Tibial nerve (tissue), 4 donors: ENCODE results near the gene FKBP10. TPM values are rescaled to one million over a fixed set of nuclear protein-coding genes. Genes with fewer than 3 reads are reported as not detected.

ENCODE experiments used
- DNase-seq, 2 donors: peaks; one replicate each; pipeline ENCODE4 v3.0.0-alpha.2; 2019; ENCODE audit warnings: low spot score in 2 of 2
- H3K27ac ChIP-seq, 4 donors: fragments of 200-600 bp; sonication (generic) in 3 of 4; one replicate each; pipeline ENCODE4 v1.5.1; 2017 to 2019; ENCODE audit warnings: mild to moderate bottlenecking in 1 of 4
- H3K27me3 ChIP-seq, 2 donors: fragments of 200-600 bp; sonication (generic) in 1 of 2; one replicate each; pipeline versions ENCODE4 v1.5.1 to v1.6.0; 2017 to 2019
- H3K36me3 ChIP-seq, 3 donors: fragments of 200-600 bp; sonication (generic); one replicate each; pipeline ENCODE4 v1.5.1; 2018 to 2019
- H3K4me1 ChIP-seq, 4 donors: fragments of 200-600 bp; sonication (generic) in 3 of 4; one replicate each; pipeline ENCODE4 v1.5.1; 2017 to 2019
- H3K4me3 ChIP-seq, 4 donors: fragments of 200-600 bp; sonication (generic) in 3 of 4; one replicate each; pipeline ENCODE4 v1.5.1; 2017 to 2019; ENCODE audit warnings: mild to moderate bottlenecking in 1 of 4, moderate library complexity in 1 of 4
- H3K9me3 ChIP-seq, 4 donors: fragments of 200-600 bp; sonication (generic) in 3 of 4; one replicate each; pipeline ENCODE4 v1.5.1; 2017 to 2019
- CTCF ChIP-seq, 5 experiments: fragments of 200-600 bp in 3 of 5; fragments of 450-650 bp in 2 of 5; sonication (generic) in 3 of 5; IDR thresholded peaks; one replicate each; pipeline ENCODE4 v1.5.1; 2016 to 2019; ENCODE audit warnings: antibody characterized with exemption in 5 of 5, mild to moderate bottlenecking in 3 of 5, moderate library complexity in 2 of 5
- EP300 ChIP-seq, 2 donors: sonication (generic); formaldehyde crosslinking; IDR thresholded peaks; one replicate each; pipeline ENCODE4 v1.6.1; 2017; ENCODE audit warnings: antibody characterized with exemption in 2 of 2, mild to moderate bottlenecking in 1 of 2
- POLR2A ChIP-seq, 2 donors: fragments of 450-650 bp; IDR thresholded peaks; one replicate each; pipeline ENCODE4 v1.6.1; 2017; ENCODE audit warnings: antibody characterized with exemption in 2 of 2, mild to moderate bottlenecking in 2 of 2, moderate library complexity in 2 of 2
- WGBS, 2 donors: methylation state at CpG; one replicate each; pipeline ENCODE4 v1.1.5; 2018; 5-methylcytosine and 5-hydroxymethylcytosine counted together
- total RNA-seq, 4 donors: library from RNA; depleted of rRNA; stranded (reverse); fragments of >200 nt; gene quantifications; one replicate each; pipeline ENCODE4 v1.1.0, GENCODE V29; 2016

FKBP10 gene
- total RNA-seq, 4 donors from 2014 or later: 47.9 to 103 (median 77.4) TPM

DNA sequence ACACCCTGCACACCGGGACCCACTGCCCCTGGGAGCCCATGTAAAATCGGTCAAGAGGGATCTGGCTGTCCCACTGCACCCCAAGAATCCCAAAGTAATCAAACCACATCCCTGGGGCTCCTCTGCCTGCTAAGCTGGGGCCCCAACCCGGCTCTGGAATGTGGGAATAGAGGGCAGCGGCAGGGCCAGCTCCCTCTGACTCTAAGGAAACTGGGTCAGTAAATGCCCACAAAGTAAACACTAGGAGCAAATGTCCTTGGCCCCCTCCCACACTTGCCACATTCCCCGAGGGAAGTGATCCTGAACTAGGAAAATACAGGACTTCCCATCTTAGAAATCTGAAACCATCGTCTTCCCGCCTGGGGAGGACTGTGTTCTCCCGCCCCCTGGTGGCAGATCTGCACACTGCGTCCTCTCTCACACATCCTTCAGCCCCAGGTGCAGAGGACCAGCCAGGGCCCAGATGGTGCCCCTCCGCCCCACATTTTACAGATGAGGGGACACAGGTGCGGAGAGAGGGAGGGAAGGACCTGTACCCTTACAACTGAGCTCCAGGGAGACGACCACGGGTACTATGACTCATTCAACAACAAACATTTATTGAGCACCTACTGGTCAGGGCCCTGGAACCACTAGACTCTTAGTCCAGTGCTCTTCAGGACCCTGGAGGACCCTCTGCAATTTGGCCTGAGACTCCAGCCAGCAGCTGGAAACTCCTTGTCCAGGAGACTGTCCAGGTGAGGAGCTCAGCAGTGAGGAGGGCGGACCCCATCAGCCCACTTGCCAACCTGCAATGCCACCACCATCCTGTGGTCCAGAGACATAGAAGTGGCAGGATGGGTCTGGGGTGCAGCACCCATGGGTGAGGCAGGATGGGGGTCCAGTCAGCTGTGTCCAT, 11.2 kb upstream of the FKBP10 start:
- Histone ChIP-seq H3K27me3 (no peaks in the 10 kb centered on the region), H3K4me3 (no peak overlapping the region), H3K9me3 (no peaks in the 10 kb centered on the region), H3K4me1 (peaks cover 0 to 16% (median 7%) of the 10 kb centered on the region in 4 donors), H3K36me3 (peaks cover 0 to 29% (median 0%) of the 10 kb centered on the region in 3 donors), H3K27ac (peak overlapping the region in 2 of 4 donors; percentile 43 to 56)
- 10% methylated on average over 10 to 14 of the region's 14 CpGs for WGBS, 2 donors
- no peak for TF ChIP-seq EP300 (IDR thresholded peaks at IDR 0.05)
- peak; percentile 94 to 98 (median 97) for TF ChIP-seq CTCF (IDR thresholded peaks at IDR 0.05)
- DNase-seq: peak; percentile 76 to 94

DNA sequence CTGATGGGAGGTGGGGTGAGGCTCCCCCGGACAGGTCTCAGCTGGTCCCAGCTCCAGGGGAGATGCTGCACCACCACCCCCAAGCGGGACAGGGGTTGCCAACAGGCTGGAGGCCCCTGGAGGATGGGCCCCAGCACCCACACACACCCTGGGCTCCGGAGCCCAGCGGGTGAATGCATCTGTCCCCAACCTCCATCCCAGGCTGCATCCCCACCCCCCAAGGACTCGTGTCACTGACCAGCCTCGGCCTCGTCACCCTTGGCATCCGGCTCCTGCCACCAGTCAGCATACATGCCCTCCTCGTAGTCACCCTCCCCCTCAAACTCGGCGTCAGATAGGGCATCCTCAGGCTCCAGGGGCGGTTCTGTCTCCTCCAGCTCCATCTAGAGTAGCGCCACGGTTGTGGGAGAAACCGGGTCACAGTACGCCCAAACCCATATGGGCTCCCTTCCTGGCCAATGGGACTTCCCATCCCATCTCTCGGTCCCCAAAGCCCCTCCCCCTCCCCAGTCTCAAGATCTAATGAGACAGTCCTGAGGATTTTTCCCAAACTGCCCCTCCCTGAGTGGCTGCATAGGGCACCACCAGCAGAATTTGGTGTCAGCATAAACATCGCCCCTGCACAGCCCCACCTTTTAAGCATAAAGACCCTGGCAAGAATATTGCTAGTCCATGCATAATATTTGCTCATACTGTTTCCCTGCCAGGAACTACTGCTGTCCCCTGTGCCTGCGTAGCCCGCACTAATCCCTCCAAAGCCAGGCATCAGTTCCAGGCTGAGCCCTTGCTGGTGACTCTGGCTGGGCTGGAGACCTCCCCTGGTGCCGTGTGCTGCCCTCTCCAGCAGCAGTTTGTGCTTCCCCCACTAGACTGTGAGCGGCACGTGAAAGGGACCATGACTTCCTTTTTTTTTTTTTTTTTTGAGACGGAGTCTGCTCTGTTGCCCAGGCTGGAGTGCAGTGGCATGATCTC, 9.5 kb upstream of the FKBP10 start:
- no peak for TF ChIP-seq CTCF (IDR thresholded peaks at IDR 0.05)
- TF ChIP-seq EP300 (IDR thresholded peaks at IDR 0.05): no peak
- no peak for TF ChIP-seq POLR2A (IDR thresholded peaks at IDR 0.05)
- Histone ChIP-seq H3K36me3 (peaks cover 0 to 42% (median 0%) of the 10 kb centered on the region in 3 donors), H3K4me1 (peaks cover 0 to 16% (median 7%) of the 10 kb centered on the region in 4 donors), H3K9me3 (no peaks in the 10 kb centered on the region), H3K27ac (no peak overlapping the region), H3K4me3 (no peak overlapping the region), H3K27me3 (no peaks in the 10 kb centered on the region)
- WGBS, 2 donors: 64 to 69% methylated on average over 17 to 22 of the region's 24 CpGs
- no peak for DNase-seq

- Histone ChIP-seq H3K4me3 (no peak overlapping the region), H3K36me3 (peaks cover 0 to 42% (median 0%) of the 10 kb centered on the region in 3 donors), H3K27ac (no peak overlapping the region), H3K9me3 (no peaks in the 10 kb centered on the region), H3K4me1 (peaks cover 0 to 25% (median 16%) of the 10 kb centered on the region in 4 donors), H3K27me3 (no peaks in the 10 kb centered on the region)
- 83 to 84% methylated on average over 8 of the region's 8 CpGs for WGBS, 2 donors
- DNase-seq: no peak
- no peak for TF ChIP-seq CTCF (IDR thresholded peaks at IDR 0.05)
- TF ChIP-seq POLR2A (IDR thresholded peaks at IDR 0.05): no peak
- TF ChIP-seq EP300 (IDR thresholded peaks at IDR 0.05): no peak
Observed at GRCh38 chr17:41806685-41807445, 5.9 kb upstream of the FKBP10 start.

- Histone ChIP-seq H3K27ac (peak overlapping the region; percentile 2 to 84 (median 75)), H3K4me3 (peak overlapping the region; percentile 74 to 86 (median 84)), H3K9me3 (no peaks in the 10 kb centered on the region), H3K4me1 (peaks cover 0 to 45% (median 22%) of the 10 kb centered on the region in 4 donors), H3K27me3 (no peaks in the 10 kb centered on the region), H3K36me3 (peaks cover 0 to 19% (median 0%) of the 10 kb centered on the region in 3 donors)
- 28 to 70% methylated on average over 19 to 48 of the region's 58 CpGs for WGBS, 2 donors
- DNase-seq: no peak
- no peak for TF ChIP-seq CTCF (IDR thresholded peaks at IDR 0.05)
- no peak for TF ChIP-seq POLR2A (IDR thresholded peaks at IDR 0.05)
- no peak for TF ChIP-seq EP300 (IDR thresholded peaks at IDR 0.05)
Observed at GRCh38 chr17:41810659-41811548, 1.9 kb upstream of the FKBP10 start.
